SK-N-SH (cell line): Measurements from ENCODE around the gene C8B. TPM values are rescaled to one million over a fixed set of nuclear protein-coding genes. Genes with fewer than 3 reads are reported as not detected.

ENCODE experiments used
- CTCF ChIA-PET: fragments of 300-600, 350-600 bp; formaldehyde crosslinking; extraction: SDS; loops from one replicate; lab custom pipeline; 2021; lab: Yijun Ruan, JAX
- POLR2A ChIA-PET: fragments of 350-600 bp; sonication (Branson Sonifier 250); formaldehyde crosslinking; extraction: SDS; loops from one replicate; lab custom pipeline; 2020; ENCODE audit warnings: antibody characterized with exemption, inconsistent platforms; lab: Yijun Ruan, JAX
- DNase-seq: peaks from one replicate; pipeline ENCODE4 v3.0.0; 2012
- H2AFZ ChIP-seq: fragments of 200-600 bp; sonication (generic); 2 replicates; pipeline ENCODE4 v1.8.1; 2016; ENCODE audit warnings: antibody characterized with exemption, mild to moderate bottlenecking, low read depth
- H3F3A ChIP-seq: fragments of 200-600 bp; sonication (generic); replicated peaks from 2 replicates; pipeline ENCODE3; 2016; ENCODE audit warnings: antibody characterized with exemption, mild to moderate bottlenecking; ENCODE audit not compliant: insufficient read depth
- H3K27ac ChIP-seq, 2 experiments: fragments of 200-500 bp in 1 of 2; fragments of 200-600 bp in 1 of 2; sonication (Bioruptor generic) in 1 of 2; sonication (generic), shearing (Covaris generic) in 1 of 2; 2 replicates each; pipeline versions ENCODE4 v1.5.1 to v1.6.1; 2014 to 2016; ENCODE audit warnings: low read depth in 2 of 2, inconsistent platforms in 1 of 2, low read length in 1 of 2, mild to moderate bottlenecking in 1 of 2, mixed read lengths in 1 of 2
- H3K27me3 ChIP-seq: fragments of 200-600 bp; sonication (generic), shearing (Covaris generic); 2 replicates; pipeline ENCODE4 v1.6.1; 2016; ENCODE audit warnings: mixed run types; ENCODE audit not compliant: insufficient read depth
- H3K36me3 ChIP-seq, 2 experiments: fragments of 200-500 bp in 1 of 2; fragments of 200-600 bp in 1 of 2; sonication (Bioruptor generic) in 1 of 2; sonication (generic) in 1 of 2; replicated peaks in 1 of 2; 2 replicates each; pipeline versions ENCODE3 to v1.5.1; 2014 to 2016; ENCODE audit warnings: low read length in 1 of 2, mild to moderate bottlenecking in 1 of 2; ENCODE audit not compliant: insufficient read depth in 2 of 2, control insufficient read depth in 1 of 2
- H3K4me1 ChIP-seq, 2 experiments: fragments of 200-500 bp in 1 of 2; fragments of 200-600 bp in 1 of 2; sonication (Bioruptor generic) in 1 of 2; sonication (generic), shearing (Covaris generic) in 1 of 2; 2 replicates each; pipeline versions ENCODE4 v1.5.1 to v1.6.1; 2014 to 2016; ENCODE audit warnings: low read depth in 1 of 2, low read length in 1 of 2, mixed run types in 1 of 2; ENCODE audit not compliant: insufficient read depth in 2 of 2, control insufficient read depth in 1 of 2
- H3K4me2 ChIP-seq: fragments of 200-600 bp; sonication (generic), shearing (Covaris generic); 2 replicates; pipeline ENCODE4 v1.6.1; 2017; ENCODE audit warnings: mixed run types
- H3K4me3 ChIP-seq, 2 experiments: fragments of 200-500 bp in 1 of 2; fragments of 200-600 bp in 1 of 2; sonication (Bioruptor generic) in 1 of 2; sonication (generic), shearing (Covaris generic) in 1 of 2; 2 replicates each; pipeline versions ENCODE4 v1.5.1 to v1.8.1; 2014 to 2016; ENCODE audit warnings: low read depth in 2 of 2, inconsistent platforms in 1 of 2, low read length in 1 of 2, mild to moderate bottlenecking in 1 of 2, mixed read lengths in 1 of 2, moderate library complexity in 1 of 2
- H3K79me2 ChIP-seq: fragments of 200-600 bp; sonication (generic); 2 replicates; pipeline ENCODE4 v1.8.1; 2017; ENCODE audit warnings: mild to moderate bottlenecking; ENCODE audit not compliant: insufficient read depth
- H3K9ac ChIP-seq: fragments of 200-600 bp; sonication (generic); 2 replicates; pipeline ENCODE4 v1.6.1; 2017; ENCODE audit warnings: mixed run types
- H3K9me2 ChIP-seq: fragments of 200-600 bp; sonication (generic); 2 replicates; pipeline ENCODE4 v1.6.1; 2017; ENCODE audit warnings: mixed run types
- H3K9me3 ChIP-seq: fragments of 200-600 bp; sonication (generic); 2 replicates; pipeline ENCODE4 v1.6.1; 2017; ENCODE audit warnings: mixed run types, mild to moderate bottlenecking, moderate library complexity
- H4K20me1 ChIP-seq: fragments of 200-600 bp; sonication (generic); 2 replicates; pipeline ENCODE4 v1.6.1; 2017; ENCODE audit warnings: mild to moderate bottlenecking, mixed run types; ENCODE audit not compliant: insufficient read depth
- CHD2 ChIP-seq: fragments of 150-350 bp; IDR thresholded peaks from 2 replicates; pipeline ENCODE4 v1.6.1; 2018; ENCODE audit warnings: low read length; ENCODE audit not compliant: partially characterized antibody
- EP300 ChIP-seq, 2 experiments: IDR thresholded peaks; 2 replicates each; pipeline versions ENCODE4 v1.4.0 to v1.6.1; 2012; ENCODE audit warnings: borderline replicate concordance in 1 of 2, low read depth in 1 of 2, low read length in 1 of 2
- FOSL2 ChIP-seq: IDR thresholded peaks from 2 replicates; pipeline ENCODE4 v1.4.0; 2012; ENCODE audit warnings: low read depth, mild to moderate bottlenecking, moderate library complexity, borderline replicate concordance
- GATA2 ChIP-seq: sonication (generic); formaldehyde crosslinking; IDR thresholded peaks from 2 replicates; pipeline ENCODE4 v1.5.0; 2020; ENCODE audit warnings: mild to moderate bottlenecking, missing genetic modification reagents
- JUND ChIP-seq: IDR thresholded peaks from 2 replicates; pipeline ENCODE4 v1.4.0; 2012
- PBX3 ChIP-seq: IDR thresholded peaks from 2 replicates; pipeline ENCODE4; 2012
- RAD21 ChIP-seq: IDR thresholded peaks from 2 replicates; pipeline ENCODE4 v1.6.1; 2012; ENCODE audit warnings: mild to moderate bottlenecking, low read length
- RXRA ChIP-seq: IDR thresholded peaks from 2 replicates; pipeline ENCODE4 v1.4.0; 2012; ENCODE audit warnings: low read depth, mild to moderate bottlenecking, borderline replicate concordance
- TCF12 ChIP-seq: IDR thresholded peaks from 2 replicates; pipeline ENCODE4 v1.4.0; 2012
- WGBS: methylation state at CpG from one replicate; pipeline ENCODE4 v1.1.6; 2017; ENCODE audit warnings: low lambda C conversion rate; 5-methylcytosine and 5-hydroxymethylcytosine counted together
- polyA plus RNA-seq, 3 experiments: library from polyadenylated mRNA; depleted of rRNA; stranded (reverse); fragments of >200 nt; gene quantifications; 2 replicates each; pipeline ENCODE4 v1.2.3, GENCODE V29; 2012
- TF ChIP-seq, protein P1 (sequence below): fragments of 200-600 bp; sonication (generic); IDR thresholded peaks from 2 replicates; pipeline ENCODE4 v1.6.1; 2017; ENCODE audit warnings: antibody characterized with exemption, mild to moderate bottlenecking, moderate library complexity
- TF ChIP-seq, protein P2 (sequence below): IDR thresholded peaks from 2 replicates; pipeline ENCODE4 v1.6.1; 2012; ENCODE audit warnings: mild to moderate bottlenecking, low read depth, low read length, moderate library complexity

The C8B gene
- polyA plus RNA-seq, 1 of the 3 experiments (the other 2 are of a cell fraction), result not detected

- TF ChIP-seq, protein P1, sequence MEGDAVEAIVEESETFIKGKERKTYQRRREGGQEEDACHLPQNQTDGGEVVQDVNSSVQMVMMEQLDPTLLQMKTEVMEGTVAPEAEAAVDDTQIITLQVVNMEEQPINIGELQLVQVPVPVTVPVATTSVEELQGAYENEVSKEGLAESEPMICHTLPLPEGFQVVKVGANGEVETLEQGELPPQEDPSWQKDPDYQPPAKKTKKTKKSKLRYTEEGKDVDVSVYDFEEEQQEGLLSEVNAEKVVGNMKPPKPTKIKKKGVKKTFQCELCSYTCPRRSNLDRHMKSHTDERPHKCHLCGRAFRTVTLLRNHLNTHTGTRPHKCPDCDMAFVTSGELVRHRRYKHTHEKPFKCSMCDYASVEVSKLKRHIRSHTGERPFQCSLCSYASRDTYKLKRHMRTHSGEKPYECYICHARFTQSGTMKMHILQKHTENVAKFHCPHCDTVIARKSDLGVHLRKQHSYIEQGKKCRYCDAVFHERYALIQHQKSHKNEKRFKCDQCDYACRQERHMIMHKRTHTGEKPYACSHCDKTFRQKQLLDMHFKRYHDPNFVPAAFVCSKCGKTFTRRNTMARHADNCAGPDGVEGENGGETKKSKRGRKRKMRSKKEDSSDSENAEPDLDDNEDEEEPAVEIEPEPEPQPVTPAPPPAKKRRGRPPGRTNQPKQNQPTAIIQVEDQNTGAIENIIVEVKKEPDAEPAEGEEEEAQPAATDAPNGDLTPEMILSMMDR, result no peak
- TF ChIP-seq, protein P2, sequence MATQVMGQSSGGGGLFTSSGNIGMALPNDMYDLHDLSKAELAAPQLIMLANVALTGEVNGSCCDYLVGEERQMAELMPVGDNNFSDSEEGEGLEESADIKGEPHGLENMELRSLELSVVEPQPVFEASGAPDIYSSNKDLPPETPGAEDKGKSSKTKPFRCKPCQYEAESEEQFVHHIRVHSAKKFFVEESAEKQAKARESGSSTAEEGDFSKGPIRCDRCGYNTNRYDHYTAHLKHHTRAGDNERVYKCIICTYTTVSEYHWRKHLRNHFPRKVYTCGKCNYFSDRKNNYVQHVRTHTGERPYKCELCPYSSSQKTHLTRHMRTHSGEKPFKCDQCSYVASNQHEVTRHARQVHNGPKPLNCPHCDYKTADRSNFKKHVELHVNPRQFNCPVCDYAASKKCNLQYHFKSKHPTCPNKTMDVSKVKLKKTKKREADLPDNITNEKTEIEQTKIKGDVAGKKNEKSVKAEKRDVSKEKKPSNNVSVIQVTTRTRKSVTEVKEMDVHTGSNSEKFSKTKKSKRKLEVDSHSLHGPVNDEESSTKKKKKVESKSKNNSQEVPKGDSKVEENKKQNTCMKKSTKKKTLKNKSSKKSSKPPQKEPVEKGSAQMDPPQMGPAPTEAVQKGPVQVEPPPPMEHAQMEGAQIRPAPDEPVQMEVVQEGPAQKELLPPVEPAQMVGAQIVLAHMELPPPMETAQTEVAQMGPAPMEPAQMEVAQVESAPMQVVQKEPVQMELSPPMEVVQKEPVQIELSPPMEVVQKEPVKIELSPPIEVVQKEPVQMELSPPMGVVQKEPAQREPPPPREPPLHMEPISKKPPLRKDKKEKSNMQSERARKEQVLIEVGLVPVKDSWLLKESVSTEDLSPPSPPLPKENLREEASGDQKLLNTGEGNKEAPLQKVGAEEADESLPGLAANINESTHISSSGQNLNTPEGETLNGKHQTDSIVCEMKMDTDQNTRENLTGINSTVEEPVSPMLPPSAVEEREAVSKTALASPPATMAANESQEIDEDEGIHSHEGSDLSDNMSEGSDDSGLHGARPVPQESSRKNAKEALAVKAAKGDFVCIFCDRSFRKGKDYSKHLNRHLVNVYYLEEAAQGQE, result no peak
- TF ChIP-seq GATA2 (no peak), RXRA (no peak)
These were observed 4.4 kb downstream of the C8B start (continued) for GRCh38 chr1:56961426-56961825.

DNA sequence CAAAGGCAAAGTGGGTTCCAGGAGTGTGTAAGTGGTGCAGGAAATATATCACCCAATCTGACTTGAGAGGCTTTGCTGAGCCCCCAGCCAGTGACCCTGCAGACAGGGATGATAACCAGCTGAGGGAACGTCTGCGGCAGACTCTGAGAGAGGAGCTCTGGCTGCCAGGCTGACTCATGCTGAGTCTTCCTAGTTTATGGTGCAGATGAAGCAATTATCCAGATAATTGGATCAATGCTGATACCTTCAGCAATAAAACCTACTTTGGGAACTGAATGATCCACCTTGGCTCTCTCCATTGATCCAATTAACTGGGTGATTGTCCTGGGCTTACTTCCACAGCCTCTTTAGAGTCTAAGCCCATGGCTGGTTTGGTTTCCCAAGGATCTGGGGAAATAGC is 7.3 kb downstream of the C8B start:
- H3K27ac ChIP-seq, result peak overlapping the region in 1 of 2 experiments; percentile 60; a peak in 1 of 4 replicates
- POLR2A ChIA-PET, result no interaction called here
- peak in 1 of 2 experiments; percentile 51; a peak in 1 of 4 replicates for TF ChIP-seq EP300 (IDR thresholded peaks at IDR 0.05; ENCODE audit: borderline replicate concordance in 1 of 2, low read depth in 1 of 2, low read length in 1 of 2)
- TF ChIP-seq PBX3, result peak; percentile 27; the same call in 1 of the 2 replicates
- TF ChIP-seq TCF12, result peak; percentile 36
- TF ChIP-seq GATA2, result peak; percentile 35; the same call in 1 of the 2 replicates
- 0 out of 2 replicates have a peak, but pooled peaks have one; percentile 31 for TF ChIP-seq JUND
- TF ChIP-seq, protein P1, result no peak
- no peak for TF ChIP-seq RAD21
- TF ChIP-seq FOSL2, result peak; percentile 49; the same call in 1 of the 2 replicates
- no peak for TF ChIP-seq CHD2
- no peak overlapping the region for H2AFZ ChIP-seq
- H3K4me3 ChIP-seq, result no peak overlapping the region
- no peak overlapping the region for H3K9ac ChIP-seq
- H3K4me1 ChIP-seq, result peaks cover 0 to 14% of the 10 kb centered on the region in 2 experiments; a peak in 2 of 4 replicates
- no peak overlapping the region for H3K4me2 ChIP-seq
- CTCF ChIA-PET, result no interaction called here
- DNase-seq, result peak; percentile 63
- H3K9me2 ChIP-seq, result no peaks in the 10 kb centered on the region
- no peaks in the 10 kb centered on the region for H4K20me1 ChIP-seq
- H3K27me3 ChIP-seq, result no peaks in the 10 kb centered on the region
- no peaks in the 10 kb centered on the region for H3K79me2 ChIP-seq
- no peaks in the 10 kb centered on the region for H3F3A ChIP-seq
- 10% methylated on average over 2 of the region's 2 CpGs for WGBS
- no peaks in the 10 kb centered on the region for H3K9me3 ChIP-seq
- no peaks in the 10 kb centered on the region for H3K36me3 ChIP-seq
